HL-60 (cell line): ENCODE measurements around the gene NLGN3.

Experiments
- DNase-seq, 2 experiments: peaks; one replicate each; pipeline ENCODE4 v3.0.0-alpha.2; 2010 to 2020; ENCODE audit warnings: low read depth in 1 of 2, low spot score in 1 of 2
- H3K27ac ChIP-seq: fragments of 250-450 bp; sonication (Bioruptor Pico); replicated peaks from 2 replicates; pipeline ENCODE4 v1.5.1; 2020; ENCODE audit warnings: mild to moderate bottlenecking, moderate library complexity
- H3K27me3 ChIP-seq: fragments of 250-450 bp; sonication (Bioruptor Pico); 2 replicates; pipeline ENCODE4 v1.5.1; 2021; ENCODE audit warnings: mild to moderate bottlenecking, moderate library complexity; ENCODE audit not compliant: insufficient read depth, poor library complexity, severe bottlenecking
- H3K4me3 ChIP-seq: replicated peaks from 2 replicates; pipeline ENCODE4 v1.5.1; 2011; ENCODE audit warnings: mild to moderate bottlenecking, control low read depth, low read length; ENCODE audit not compliant: insufficient read depth
- CTCF ChIP-seq: IDR thresholded peaks from one replicate; pipeline ENCODE4 v1.5.1; 2011; ENCODE audit warnings: low read length, control low read depth, inconsistent platforms; ENCODE audit not compliant: insufficient read depth
- GABPA ChIP-seq: IDR thresholded peaks from 2 replicates; pipeline ENCODE4 v1.6.1; 2012; ENCODE audit warnings: low read depth
- POLR2AphosphoS5 ChIP-seq: IDR thresholded peaks from 2 replicates; pipeline ENCODE4 v1.6.1; 2012; ENCODE audit warnings: low read depth
- REST ChIP-seq: IDR thresholded peaks from 2 replicates; pipeline ENCODE4 v1.6.1; 2012; ENCODE audit warnings: low read depth; ENCODE audit not compliant: insufficient replicate concordance
- SPI1 ChIP-seq: IDR thresholded peaks from 2 replicates; pipeline ENCODE4 v1.6.1; 2012; ENCODE audit warnings: low read depth, mild to moderate bottlenecking, borderline replicate concordance

Gene NLGN3

GRCh38 chrX:71140440-71140839, 4.2 kb upstream of the NLGN3 start:
- H3K27me3 ChIP-seq = no peaks in the 10 kb centered on the region
- TF ChIP-seq POLR2AphosphoS5 = no peak
- no peak for TF ChIP-seq GABPA
- no peak for TF ChIP-seq CTCF
- TF ChIP-seq REST = no peak
- TF ChIP-seq SPI1 = no peak
- H3K27ac ChIP-seq = no peak overlapping the region
- no peak overlapping the region for H3K4me3 ChIP-seq
- DNase-seq = no peak

GRCh38 chrX:71143508-71143907, 1.1 kb upstream of the NLGN3 start:
- DNase-seq = no peak

More at GRCh38 chrX:71143508-71143907, 1.1 kb upstream of the NLGN3 start:
- Histone ChIP-seq H3K27ac (no peak overlapping the region), H3K4me3 (no peak overlapping the region), H3K27me3 (no peaks in the 10 kb centered on the region)
- TF ChIP-seq GABPA (no peak), SPI1 (no peak), CTCF (no peak), REST (no peak), POLR2AphosphoS5 (no peak)
